ENCODE data around the gene SACM1L. TPM values are rescaled to one million over a fixed set of nuclear protein-coding genes. Genes with fewer than 3 reads are reported as not detected.

The SACM1L gene
- total RNA-seq, 1 donor from 2014 or later: 39.4 TPM

- H3K79me2 ChIP-seq (ENCODE audit: insufficient read depth, low read length): no peaks in the 10 kb centered on the region
- no peaks in the 10 kb centered on the region for H3K36me3 ChIP-seq (ENCODE audit: insufficient read depth, low read length)
- FAIRE-seq (no peak), DNase-seq (ENCODE audit: low read depth) (no peak)
- no peaks in the 10 kb centered on the region for H4K20me1 ChIP-seq (ENCODE audit: insufficient read depth, low read length)
- H3K4me2 ChIP-seq (ENCODE audit: low read length): no peak overlapping the region
- H3K27me3 ChIP-seq (ENCODE audit: insufficient read depth, low read length): peaks cover 19% of the 10 kb centered on the region
- H3K36me3 Mint-ChIP-seq (ENCODE audit: low read depth, unreplicated experiment): no peaks in the 10 kb centered on the region
- H2AFZ ChIP-seq (ENCODE audit: low read depth, low read length): no peak overlapping the region
- no peak overlapping the region for H3K27ac Mint-ChIP-seq (ENCODE audit: unreplicated experiment)
- H3K9ac ChIP-seq (ENCODE audit: low read length): no peak overlapping the region
- no peak overlapping the region for H3K27ac ChIP-seq (ENCODE audit: low read depth, low read length)
- no peak overlapping the region for H3K4me3 Mint-ChIP-seq (ENCODE audit: unreplicated experiment)
- peaks cover 9% of the 10 kb centered on the region for H3K9me3 Mint-ChIP-seq (ENCODE audit: unreplicated experiment)
- H3K4me3 ChIP-seq (ENCODE audit: insufficient read depth, low read depth, low read length): no peak overlapping the region
- H3K9me3 ChIP-seq (ENCODE audit: insufficient read depth, low read depth, low read length): no peaks in the 10 kb centered on the region
- TF ChIP-seq EZH2 (IDR thresholded peaks at IDR 0.05; ENCODE audit: insufficient read depth, low read length): no peak
- TF ChIP-seq, protein P1, sequence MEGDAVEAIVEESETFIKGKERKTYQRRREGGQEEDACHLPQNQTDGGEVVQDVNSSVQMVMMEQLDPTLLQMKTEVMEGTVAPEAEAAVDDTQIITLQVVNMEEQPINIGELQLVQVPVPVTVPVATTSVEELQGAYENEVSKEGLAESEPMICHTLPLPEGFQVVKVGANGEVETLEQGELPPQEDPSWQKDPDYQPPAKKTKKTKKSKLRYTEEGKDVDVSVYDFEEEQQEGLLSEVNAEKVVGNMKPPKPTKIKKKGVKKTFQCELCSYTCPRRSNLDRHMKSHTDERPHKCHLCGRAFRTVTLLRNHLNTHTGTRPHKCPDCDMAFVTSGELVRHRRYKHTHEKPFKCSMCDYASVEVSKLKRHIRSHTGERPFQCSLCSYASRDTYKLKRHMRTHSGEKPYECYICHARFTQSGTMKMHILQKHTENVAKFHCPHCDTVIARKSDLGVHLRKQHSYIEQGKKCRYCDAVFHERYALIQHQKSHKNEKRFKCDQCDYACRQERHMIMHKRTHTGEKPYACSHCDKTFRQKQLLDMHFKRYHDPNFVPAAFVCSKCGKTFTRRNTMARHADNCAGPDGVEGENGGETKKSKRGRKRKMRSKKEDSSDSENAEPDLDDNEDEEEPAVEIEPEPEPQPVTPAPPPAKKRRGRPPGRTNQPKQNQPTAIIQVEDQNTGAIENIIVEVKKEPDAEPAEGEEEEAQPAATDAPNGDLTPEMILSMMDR (IDR thresholded peaks at IDR 0.05; ENCODE audit: insufficient read depth, low read depth, low read length): no peak
- H3K27me3 Mint-ChIP-seq (ENCODE audit: low read depth, unreplicated experiment): peaks cover 28% of the 10 kb centered on the region
- H3K4me1 Mint-ChIP-seq (ENCODE audit: low read depth, unreplicated experiment): no peaks in the 10 kb centered on the region
- no peaks in the 10 kb centered on the region for H3K4me1 ChIP-seq (ENCODE audit: insufficient read depth, low read length)
Measured at GRCh38 chr3:45782381-45782780, 93.2 kb downstream of the SACM1L start.

- peaks cover 19% of the 10 kb centered on the region for H3K27me3 ChIP-seq (ENCODE audit: insufficient read depth, low read length)
- H3K9me3 Mint-ChIP-seq (ENCODE audit: unreplicated experiment): peaks cover 9% of the 10 kb centered on the region
- H3K36me3 Mint-ChIP-seq (ENCODE audit: low read depth, unreplicated experiment): no peaks in the 10 kb centered on the region
- no peak overlapping the region for H3K9ac ChIP-seq (ENCODE audit: low read length)
- no peaks in the 10 kb centered on the region for H3K9me3 ChIP-seq (ENCODE audit: insufficient read depth, low read depth, low read length)
- H4K20me1 ChIP-seq (ENCODE audit: insufficient read depth, low read length): no peaks in the 10 kb centered on the region
- H3K36me3 ChIP-seq (ENCODE audit: insufficient read depth, low read length): no peaks in the 10 kb centered on the region
- H3K4me1 ChIP-seq (ENCODE audit: insufficient read depth, low read length): no peaks in the 10 kb centered on the region
- H3K4me2 ChIP-seq (ENCODE audit: low read length): no peak overlapping the region
- TF ChIP-seq EZH2 (IDR thresholded peaks at IDR 0.05; ENCODE audit: insufficient read depth, low read length): no peak
- TF ChIP-seq, protein P1 (IDR thresholded peaks at IDR 0.05; ENCODE audit: insufficient read depth, low read depth, low read length): no peak
- no peaks in the 10 kb centered on the region for H3K4me1 Mint-ChIP-seq (ENCODE audit: low read depth, unreplicated experiment)
- no peak overlapping the region for H2AFZ ChIP-seq (ENCODE audit: low read depth, low read length)
- H3K4me3 Mint-ChIP-seq (ENCODE audit: unreplicated experiment): no peak overlapping the region
- H3K27ac ChIP-seq (ENCODE audit: low read depth, low read length): no peak overlapping the region
- H3K27ac Mint-ChIP-seq (ENCODE audit: unreplicated experiment): no peak overlapping the region
- FAIRE-seq (no peak), DNase-seq (ENCODE audit: low read depth) (no peak)
- H3K27me3 Mint-ChIP-seq (ENCODE audit: low read depth, unreplicated experiment): peaks cover 25% of the 10 kb centered on the region
- no peak overlapping the region for H3K4me3 ChIP-seq (ENCODE audit: insufficient read depth, low read depth, low read length)
- H3K79me2 ChIP-seq (ENCODE audit: insufficient read depth, low read length): no peaks in the 10 kb centered on the region
Measured at GRCh38 chr3:45783667-45784066, 94.5 kb downstream of the SACM1L start.

DNA sequence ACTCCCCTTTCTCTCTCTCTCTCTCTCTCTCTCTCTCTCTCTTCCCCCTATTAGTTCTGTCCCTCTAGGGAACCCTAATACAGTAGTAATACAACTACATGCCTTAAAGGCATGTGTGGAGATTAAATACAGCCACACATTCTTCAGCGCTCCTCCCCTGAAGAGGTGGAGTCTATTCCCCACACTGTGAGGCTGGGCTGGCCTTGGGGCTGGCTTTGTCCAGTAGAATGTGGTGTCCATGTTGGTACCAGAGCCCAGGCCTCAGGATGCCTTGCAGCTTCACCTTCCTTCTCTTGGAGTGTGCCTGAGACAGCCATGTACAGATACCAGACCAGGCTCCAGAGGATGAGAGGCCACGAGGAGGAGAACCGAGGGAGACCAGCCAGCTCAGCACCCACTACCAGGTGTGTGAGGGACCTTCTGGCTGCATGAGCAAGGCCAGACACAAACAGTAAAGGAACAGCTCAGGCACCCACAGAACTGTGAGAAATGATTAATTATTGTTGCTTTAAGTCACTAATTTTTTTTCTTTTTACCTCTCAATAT is 96.5 kb downstream of the SACM1L start:
- DNase-seq (ENCODE audit: low read depth): no peak
- H3K9me3 Mint-ChIP-seq (ENCODE audit: unreplicated experiment): peaks cover 16% of the 10 kb centered on the region
- Histone ChIP-seq H4K20me1 (ENCODE audit: insufficient read depth, low read length) (no peaks in the 10 kb centered on the region), H3K4me1 (ENCODE audit: insufficient read depth, low read length) (no peaks in the 10 kb centered on the region), H3K9ac (ENCODE audit: low read length) (no peak overlapping the region), H2AFZ (ENCODE audit: low read depth, low read length) (no peak overlapping the region), H3K4me3 (ENCODE audit: insufficient read depth, low read depth, low read length) (no peak overlapping the region), H3K4me2 (ENCODE audit: low read length) (no peak overlapping the region), H3K9me3 (ENCODE audit: insufficient read depth, low read depth, low read length) (no peaks in the 10 kb centered on the region), H3K27me3 (ENCODE audit: insufficient read depth, low read length) (peaks cover 18% of the 10 kb centered on the region), H3K27ac (ENCODE audit: low read depth, low read length) (no peak overlapping the region), H3K36me3 (ENCODE audit: insufficient read depth, low read length) (no peaks in the 10 kb centered on the region), H3K79me2 (ENCODE audit: insufficient read depth, low read length) (no peaks in the 10 kb centered on the region)
- H3K36me3 Mint-ChIP-seq (ENCODE audit: low read depth, unreplicated experiment): no peaks in the 10 kb centered on the region
- H3K27ac Mint-ChIP-seq (ENCODE audit: unreplicated experiment): no peak overlapping the region
- no peaks in the 10 kb centered on the region for H3K4me1 Mint-ChIP-seq (ENCODE audit: low read depth, unreplicated experiment)
- H3K27me3 Mint-ChIP-seq (ENCODE audit: low read depth, unreplicated experiment): peaks cover 23% of the 10 kb centered on the region
- no peak for FAIRE-seq
- no peak overlapping the region for H3K4me3 Mint-ChIP-seq (ENCODE audit: unreplicated experiment)
- TF ChIP-seq, protein P1 (IDR thresholded peaks at IDR 0.05; ENCODE audit: insufficient read depth, low read depth, low read length): no peak
- no peak for TF ChIP-seq EZH2 (IDR thresholded peaks at IDR 0.05; ENCODE audit: insufficient read depth, low read length)
